IMR-90 (cell line): ENCODE results near the gene PPFIA2. TPM values are rescaled to one million over a fixed set of nuclear protein-coding genes. Genes with fewer than 3 reads are reported as not detected.

ENCODE experiments used
- ATAC-seq: fragments of 200-7000 bp; cut with Tn5 transposase; 2 replicates; pipeline ENCODE4 v1.9.1; 2020; ENCODE audit warnings: low read depth, mild to moderate bottlenecking, moderate library complexity
- BruUV-seq: library from RNA; stranded (reverse); fragments of 400-500 nt; replicated peaks from 2 replicates; lab custom pipeline; 2021; lab: Mats Ljungman, UMichigan
- CTCF ChIA-PET: fragments of 300-600 bp; formaldehyde crosslinking; extraction: SDS; loops from one replicate; lab custom pipeline; 2021; ENCODE audit warnings: antibody characterized with exemption; lab: Yijun Ruan, JAX
- POLR2A ChIA-PET: fragments of 300-600 bp; sonication (Branson Sonifier 250); formaldehyde crosslinking; loops from one replicate; lab custom pipeline; 2022; ENCODE audit warnings: antibody characterized with exemption; ENCODE audit not compliant: unreplicated experiment; lab: Charles Lee
- DNase-seq: peaks from one replicate; pipeline ENCODE4 v3.0.0; 2013
- H2AFZ ChIP-seq: replicated peaks from 2 replicates; pipeline ENCODE3; 2013; ENCODE audit warnings: low read length, mild to moderate bottlenecking; ENCODE audit not compliant: poor library complexity
- H2AK5ac ChIP-seq: 2 replicates; pipeline ENCODE4 v1.6.1; 2013; ENCODE audit warnings: low read depth, low read length, inconsistent platforms
- H2AK9ac ChIP-seq: replicated peaks from 2 replicates; pipeline ENCODE3; 2013; ENCODE audit warnings: mild to moderate bottlenecking, low read depth, low read length, moderate library complexity; ENCODE audit not compliant: poor library complexity
- H2BK120ac ChIP-seq: 2 replicates; pipeline ENCODE4 v1.6.1; 2013; ENCODE audit warnings: low read depth, low read length, inconsistent platforms
- H2BK15ac ChIP-seq: 3 replicates; pipeline ENCODE4 v1.6.1; 2013; ENCODE audit warnings: low read depth, low read length, inconsistent platforms
- H2BK20ac ChIP-seq: 2 replicates; pipeline ENCODE4 v1.6.1; 2013; ENCODE audit warnings: low read depth, mild to moderate bottlenecking, inconsistent platforms, low read length, moderate library complexity
- H2BK5ac ChIP-seq: 2 replicates; pipeline ENCODE4 v1.6.1; 2013; ENCODE audit warnings: mild to moderate bottlenecking, low read depth, low read length, inconsistent platforms; ENCODE audit not compliant: poor library complexity, severe bottlenecking
- H3K14ac ChIP-seq: replicated peaks from 2 replicates; pipeline ENCODE4 v1.6.1; 2013; ENCODE audit warnings: low read depth, low read length, inconsistent platforms
- H3K18ac ChIP-seq: 2 replicates; pipeline ENCODE4 v1.6.1; 2013; ENCODE audit warnings: low read depth, low read length, control low read depth
- H3K23ac ChIP-seq: 2 replicates; pipeline ENCODE4 v1.6.1; 2013; ENCODE audit warnings: low read depth, low read length, inconsistent platforms
- H3K27ac ChIP-seq: 2 replicates; pipeline ENCODE4 v1.5.1; 2013; ENCODE audit warnings: mild to moderate bottlenecking, control low read depth, low read length; ENCODE audit not compliant: insufficient read depth
- H3K27me3 ChIP-seq: 2 replicates; pipeline ENCODE4 v1.6.1; 2013; ENCODE audit warnings: low read length; ENCODE audit not compliant: control insufficient read depth, insufficient read depth
- H3K36me3 ChIP-seq: 2 replicates; pipeline ENCODE4 v1.6.1; 2013; ENCODE audit warnings: low read length, mixed read lengths; ENCODE audit not compliant: control insufficient read depth, insufficient read depth
- H3K4ac ChIP-seq: 2 replicates; pipeline ENCODE4 v1.6.1; 2013; ENCODE audit warnings: low read depth, low read length, inconsistent platforms
- H3K4me1 ChIP-seq: 2 replicates; pipeline ENCODE4 v1.6.1; 2013; ENCODE audit warnings: low read length, mixed read lengths; ENCODE audit not compliant: control insufficient read depth, insufficient read depth
- H3K4me2 ChIP-seq: 2 replicates; pipeline ENCODE4 v1.6.1; 2013; ENCODE audit warnings: low read depth, mild to moderate bottlenecking, control low read depth, low read length, moderate library complexity
- H3K4me3 ChIP-seq: 2 replicates; pipeline ENCODE4 v1.5.1; 2013; ENCODE audit warnings: low read depth, mild to moderate bottlenecking, control low read depth, low read length, moderate library complexity; ENCODE audit not compliant: insufficient read depth
- H3K56ac ChIP-seq: 2 replicates; pipeline ENCODE4 v1.6.1; 2013; ENCODE audit warnings: low read length, inconsistent platforms; ENCODE audit not compliant: insufficient read depth; ENCODE audit errors: extremely low read depth
- H3K79me1 ChIP-seq, 2 experiments: 2 replicates each; pipeline ENCODE4 v1.6.1; 2013; ENCODE audit warnings: low read length in 2 of 2, inconsistent platforms in 1 of 2, low read depth in 1 of 2
- H3K9ac ChIP-seq: 2 replicates; pipeline ENCODE4 v1.6.1; 2013; ENCODE audit warnings: low read depth, low read length, control low read depth
- H3K9me1 ChIP-seq: 2 replicates; pipeline ENCODE4 v1.6.1; 2013; ENCODE audit warnings: low read length, inconsistent platforms; ENCODE audit not compliant: insufficient read depth
- H3K9me3 ChIP-seq: 2 replicates; pipeline ENCODE4 v1.6.1; 2013; ENCODE audit warnings: low read length; ENCODE audit not compliant: control insufficient read depth, insufficient read depth
- H4K20me1 ChIP-seq: 2 replicates; pipeline ENCODE4 v1.6.1; 2013; ENCODE audit warnings: low read length, inconsistent platforms; ENCODE audit not compliant: insufficient read depth
- H4K5ac ChIP-seq: 2 replicates; pipeline ENCODE4 v1.6.1; 2013; ENCODE audit warnings: mild to moderate bottlenecking, low read depth, low read length, control low read depth
- H4K8ac ChIP-seq, 2 experiments: 2 replicates each; pipeline ENCODE4 v1.6.1; 2013; ENCODE audit warnings: low read depth in 2 of 2, low read length in 2 of 2, control low read depth in 1 of 2, inconsistent platforms in 1 of 2
- H4K91ac ChIP-seq: 2 replicates; pipeline ENCODE4 v1.6.1; 2013; ENCODE audit warnings: low read depth, low read length, inconsistent platforms; ENCODE audit not compliant: insufficient read depth
- CEBPB ChIP-seq: IDR thresholded peaks from 2 replicates; pipeline ENCODE4 v1.6.1; 2012; ENCODE audit warnings: low read depth, low read length, improper control_type of control experiment
- FOS ChIP-seq: fragments of 150-350 bp; IDR thresholded peaks from 2 replicates; pipeline ENCODE4 v1.6.1; 2016; ENCODE audit warnings: low read depth, low read length
- POLR2A ChIP-seq: IDR thresholded peaks from 2 replicates; pipeline ENCODE4 v1.6.1; 2012; ENCODE audit warnings: mild to moderate bottlenecking, low read depth, low read length
- WGBS, 2 experiments: methylation state at CpG; one replicate each; pipeline versions ENCODE4 v1.1.5 to v1.1.7; 2013; ENCODE audit warnings: missing lambda C conversion rate in 2 of 2; ENCODE audit not compliant: insufficient read length in 1 of 2; ENCODE audit errors: extremely low coverage in 2 of 2; 5-methylcytosine and 5-hydroxymethylcytosine counted together
- dilution Hi-C: fragments of 300-500 bp; cut with HindIII; formaldehyde crosslinking; loops from one replicate; pipeline ENCODE4 v1.14.3; 2018; ENCODE audit warnings: low sequenced_read_pairs; ENCODE audit not compliant: unreplicated experiment
- in situ Hi-C: fragments of 300-500 bp; cut with MboI; formaldehyde crosslinking; loops from 3 replicates; pipeline ENCODE4 v1.14.3; 2019; ENCODE audit warnings: low sequenced_read_pairs, inconsistent platforms, mixed read lengths
- intact Hi-C: fragments of 100-400 bp; cut with micrococcal nuclease; formaldehyde crosslinking; loops from 2 replicates; pipeline ENCODE4 v1.10.0; 2022
- polyA plus RNA-seq, 3 experiments: library from polyadenylated mRNA; depleted of rRNA; stranded (reverse); fragments of >200 nt; gene quantifications; 2 replicates each; pipeline ENCODE4 v1.2.3, GENCODE V29; 2012; ENCODE audit warnings: low replicate concordance in 1 of 3
- total RNA-seq: library from RNA; depleted of rRNA; stranded (reverse); fragments of >200 nt; gene quantifications from 2 replicates; pipeline ENCODE4 v1.2.3, GENCODE V29; 2012
- TF ChIP-seq, protein P1 (sequence below): conservative IDR thresholded peaks from 2 replicates; pipeline ENCODE4 v1.5.1; 2012; ENCODE audit warnings: mild to moderate bottlenecking, low read depth, low read length, improper control_type of control experiment

The PPFIA2 gene
- total and polyA plus RNA-seq, 2 of the 4 experiments (the other 2 are of a cell fraction): 0.29 to 1.3 TPM

DNA sequence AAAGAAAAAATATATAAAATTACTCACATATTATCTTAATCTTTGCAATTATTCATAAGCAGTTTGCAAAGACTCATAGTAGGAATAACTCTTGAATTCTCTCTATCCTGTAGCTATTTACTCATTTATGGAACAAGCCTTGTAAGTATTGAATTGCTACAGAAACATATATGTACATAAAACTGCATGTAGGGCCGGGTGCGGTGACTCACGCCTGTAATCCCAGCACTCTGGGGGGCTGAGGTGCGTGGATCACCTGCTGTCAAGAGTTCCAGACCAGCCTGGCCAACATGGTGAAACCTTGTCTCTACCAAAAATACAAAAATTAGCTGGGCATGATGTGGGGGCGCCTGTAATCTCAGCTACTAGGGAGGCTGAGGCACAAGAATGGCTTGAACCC is 286.2 kb downstream of the PPFIA2 start:
- dilution Hi-C loops (no loop called here), intact Hi-C loops (no loop called here), in situ Hi-C loops (no loop called here)
- Histone ChIP-seq H2BK20ac (no peak overlapping the region), H4K5ac (no peak overlapping the region), H3K4me2 (no peak overlapping the region), H3K18ac (no peak overlapping the region), H3K4ac (no peak overlapping the region), H4K91ac (no peak overlapping the region), H3K79me1 (no peaks in the 10 kb centered on the region), H2AFZ (no peak overlapping the region), H2AK9ac (no peak overlapping the region), H2AK5ac (no peak overlapping the region), H2BK120ac (no peak overlapping the region), H2BK15ac (no peak overlapping the region), H3K27me3 (no peaks in the 10 kb centered on the region), H3K23ac (no peak overlapping the region), H3K9me1 (no peaks in the 10 kb centered on the region), H4K20me1 (no peaks in the 10 kb centered on the region), H4K8ac (no peak overlapping the region), H3K14ac (no peak overlapping the region), H3K36me3 (no peaks in the 10 kb centered on the region), H3K9ac (no peak overlapping the region), H3K27ac (no peak overlapping the region), H3K4me1 (no peaks in the 10 kb centered on the region), H3K56ac (no peak overlapping the region), H3K9me3 (no peaks in the 10 kb centered on the region), H2BK5ac (no peak overlapping the region), H3K4me3 (no peak overlapping the region)
- no TSS peak for BruUV-seq
- CTCF ChIA-PET: no interaction called here
- WGBS, 2 experiments: no CpG with 5 or more reads among the region's 5 CpGs
- ATAC-seq (no peak), DNase-seq (no peak)
- POLR2A ChIA-PET: no interaction called here
- TF ChIP-seq FOS: no peak
- TF ChIP-seq POLR2A: no peak
- no peak for TF ChIP-seq CEBPB
- TF ChIP-seq, protein P1, sequence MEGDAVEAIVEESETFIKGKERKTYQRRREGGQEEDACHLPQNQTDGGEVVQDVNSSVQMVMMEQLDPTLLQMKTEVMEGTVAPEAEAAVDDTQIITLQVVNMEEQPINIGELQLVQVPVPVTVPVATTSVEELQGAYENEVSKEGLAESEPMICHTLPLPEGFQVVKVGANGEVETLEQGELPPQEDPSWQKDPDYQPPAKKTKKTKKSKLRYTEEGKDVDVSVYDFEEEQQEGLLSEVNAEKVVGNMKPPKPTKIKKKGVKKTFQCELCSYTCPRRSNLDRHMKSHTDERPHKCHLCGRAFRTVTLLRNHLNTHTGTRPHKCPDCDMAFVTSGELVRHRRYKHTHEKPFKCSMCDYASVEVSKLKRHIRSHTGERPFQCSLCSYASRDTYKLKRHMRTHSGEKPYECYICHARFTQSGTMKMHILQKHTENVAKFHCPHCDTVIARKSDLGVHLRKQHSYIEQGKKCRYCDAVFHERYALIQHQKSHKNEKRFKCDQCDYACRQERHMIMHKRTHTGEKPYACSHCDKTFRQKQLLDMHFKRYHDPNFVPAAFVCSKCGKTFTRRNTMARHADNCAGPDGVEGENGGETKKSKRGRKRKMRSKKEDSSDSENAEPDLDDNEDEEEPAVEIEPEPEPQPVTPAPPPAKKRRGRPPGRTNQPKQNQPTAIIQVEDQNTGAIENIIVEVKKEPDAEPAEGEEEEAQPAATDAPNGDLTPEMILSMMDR: no peak
